ENCODE data around the gene RAB14.

DNA sequence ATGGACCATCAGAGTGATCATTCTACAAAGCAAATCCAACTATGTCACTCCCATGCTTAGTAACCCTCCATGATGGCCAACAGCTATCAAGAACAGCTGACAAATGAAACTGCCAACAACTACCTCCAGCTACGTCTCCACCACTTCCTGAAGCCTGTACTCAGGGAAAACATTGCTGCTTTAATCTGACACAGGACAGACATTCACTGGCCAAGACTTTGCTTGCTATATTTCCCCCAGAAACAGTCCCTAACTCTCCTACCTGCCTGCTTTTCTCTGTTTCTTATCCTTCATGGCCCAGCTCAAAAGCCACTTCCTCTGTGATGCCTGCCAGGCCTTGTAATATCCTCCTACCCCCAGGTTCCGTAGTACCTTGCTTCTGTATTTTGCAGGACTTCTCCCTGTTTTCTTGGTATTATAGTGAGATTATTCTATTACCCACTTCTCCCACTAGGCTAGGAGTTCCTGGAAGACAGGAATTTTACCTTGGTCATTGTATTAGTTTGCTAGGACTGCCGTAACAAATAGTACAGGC lies 14.7 kb upstream of the RAB14 start:
- TF ChIP-seq, protein P1, sequence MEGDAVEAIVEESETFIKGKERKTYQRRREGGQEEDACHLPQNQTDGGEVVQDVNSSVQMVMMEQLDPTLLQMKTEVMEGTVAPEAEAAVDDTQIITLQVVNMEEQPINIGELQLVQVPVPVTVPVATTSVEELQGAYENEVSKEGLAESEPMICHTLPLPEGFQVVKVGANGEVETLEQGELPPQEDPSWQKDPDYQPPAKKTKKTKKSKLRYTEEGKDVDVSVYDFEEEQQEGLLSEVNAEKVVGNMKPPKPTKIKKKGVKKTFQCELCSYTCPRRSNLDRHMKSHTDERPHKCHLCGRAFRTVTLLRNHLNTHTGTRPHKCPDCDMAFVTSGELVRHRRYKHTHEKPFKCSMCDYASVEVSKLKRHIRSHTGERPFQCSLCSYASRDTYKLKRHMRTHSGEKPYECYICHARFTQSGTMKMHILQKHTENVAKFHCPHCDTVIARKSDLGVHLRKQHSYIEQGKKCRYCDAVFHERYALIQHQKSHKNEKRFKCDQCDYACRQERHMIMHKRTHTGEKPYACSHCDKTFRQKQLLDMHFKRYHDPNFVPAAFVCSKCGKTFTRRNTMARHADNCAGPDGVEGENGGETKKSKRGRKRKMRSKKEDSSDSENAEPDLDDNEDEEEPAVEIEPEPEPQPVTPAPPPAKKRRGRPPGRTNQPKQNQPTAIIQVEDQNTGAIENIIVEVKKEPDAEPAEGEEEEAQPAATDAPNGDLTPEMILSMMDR (IDR thresholded peaks at IDR 0.05; ENCODE audit: low read depth, low read length, poor library complexity, severe bottlenecking) = no peak
- no peak for TF ChIP-seq EZH2phosphoT487 (IDR thresholded peaks at IDR 0.05; ENCODE audit: borderline replicate concordance, low read length)

All from DOHH2 (cell line).